Prostate gland (tissue), 2 donors: Measurements from ENCODE around the gene TPH1. TPM values are rescaled to one million over a fixed set of nuclear protein-coding genes. Genes with fewer than 3 reads are reported as not detected.

Source experiments
- DNase-seq: peaks from one replicate; pipeline ENCODE4 v3.0.0-alpha.2; 2019; ENCODE audit warnings: low spot score
- H3K27ac ChIP-seq, 2 donors: fragments of 200-600 bp; sonication (generic); 2 replicates each; pipeline ENCODE4 v1.5.1; 2017 to 2019
- H3K27me3 ChIP-seq: fragments of 200-600 bp; sonication (generic); replicated peaks from 2 replicates; pipeline ENCODE4 v1.5.1; 2019; ENCODE audit not compliant: insufficient read depth
- H3K36me3 ChIP-seq, 2 donors: fragments of 200-600 bp; sonication (generic); 1 replicate in 1 of 2; 2 replicates in 1 of 2; pipeline versions ENCODE4 v1.5.1 to v1.8.1; 2017 to 2019
- H3K4me1 ChIP-seq: fragments of 200-600 bp; sonication (generic); replicated peaks from 2 replicates; pipeline ENCODE4 v1.5.1; 2019
- H3K4me3 ChIP-seq, 2 donors: fragments of 200-600 bp; sonication (generic); 2 replicates each; pipeline ENCODE4 v1.5.1; 2017 to 2019
- H3K9me3 ChIP-seq: fragments of 200-600 bp; sonication (generic); 2 replicates; pipeline ENCODE4 v1.5.1; 2017
- CTCF ChIP-seq, 4 experiments: fragments of 200-600 bp in 2 of 4; fragments of 450-650 bp in 2 of 4; sonication (generic) in 2 of 4; IDR thresholded peaks; 1 replicate in 3 of 4; 2 replicates in 1 of 4; pipeline ENCODE4 v1.5.1; 2016 to 2019; ENCODE audit warnings: antibody characterized with exemption in 4 of 4, mild to moderate bottlenecking in 2 of 4, moderate library complexity in 2 of 4
- POLR2A ChIP-seq: fragments of 450-650 bp; IDR thresholded peaks from one replicate; pipeline ENCODE4 v1.6.1; 2016; ENCODE audit warnings: antibody characterized with exemption, mild to moderate bottlenecking
- POLR2AphosphoS5 ChIP-seq: sonication (generic); formaldehyde crosslinking; IDR thresholded peaks from one replicate; pipeline ENCODE4 v1.6.1; 2017; ENCODE audit warnings: antibody characterized with exemption
- WGBS: methylation state at CpG from one replicate; pipeline ENCODE4 v1.1.5; 2018; 5-methylcytosine and 5-hydroxymethylcytosine counted together
- intact Hi-C: fragments of 100-400 bp; cut with DNase I; formaldehyde crosslinking; loops from one replicate; pipeline ENCODE4 v1.14.2; 2022
- total RNA-seq, 2 donors: library from RNA; depleted of rRNA; stranded (reverse); fragments of >200 nt; gene quantifications; one replicate each; pipeline ENCODE4 v1.1.0, GENCODE V29; 2016

The TPH1 gene
- total RNA-seq, 2 donors from 2014 or later, result 0.97 to 3.6 TPM

- intact Hi-C loops, result no loop called here
- WGBS, result 48% methylated on average over 4 of the region's 4 CpGs
- Histone ChIP-seq H3K36me3 (no peaks in the 10 kb centered on the region), H3K27me3 (no peaks in the 10 kb centered on the region), H3K4me1 (no peaks in the 10 kb centered on the region), H3K4me3 (no peak overlapping the region), H3K9me3 (no peaks in the 10 kb centered on the region), H3K27ac (no peak overlapping the region)
- no peak for DNase-seq
- TF ChIP-seq POLR2AphosphoS5 (peak; percentile 23), POLR2A (no peak), CTCF (IDR thresholded peaks at IDR 0.05) (no peak)
These were observed 25.1 kb upstream of the TPH1 start for GRCh38 chr11:18071098-18071705.

- H3K9me3 ChIP-seq, result no peaks in the 10 kb centered on the region
- intact Hi-C loops, result no loop called here
- no peak overlapping the region for H3K4me3 ChIP-seq
- no peak overlapping the region for H3K27ac ChIP-seq
- no peaks in the 10 kb centered on the region for H3K27me3 ChIP-seq
- no peak for DNase-seq
- TF ChIP-seq POLR2A, result no peak
- 98% methylated on average over 2 of the region's 2 CpGs for WGBS
- no peaks in the 10 kb centered on the region for H3K36me3 ChIP-seq
- H3K4me1 ChIP-seq, result peaks cover 2% of the 10 kb centered on the region
These were observed 21.3 kb upstream of the TPH1 start for GRCh38 chr11:18067372-18067771.

- Histone ChIP-seq H3K27ac (no peak overlapping the region), H3K9me3 (no peaks in the 10 kb centered on the region), H3K4me3 (no peak overlapping the region), H3K36me3 (no peaks in the 10 kb centered on the region), H3K4me1 (peaks cover 2% of the 10 kb centered on the region), H3K27me3 (no peaks in the 10 kb centered on the region)
- intact Hi-C loops, result no loop called here
- WGBS, result 100% methylated on average over 2 of the region's 2 CpGs
- no peak for TF ChIP-seq POLR2A
- no peak for TF ChIP-seq CTCF (IDR thresholded peaks at IDR 0.05)
- no peak for TF ChIP-seq POLR2AphosphoS5
- DNase-seq, result no peak
These were observed 20.6 kb upstream of the TPH1 start for GRCh38 chr11:18066626-18067025.

- intact Hi-C loops, result no loop called here
- Histone ChIP-seq H3K36me3 (no peaks in the 10 kb centered on the region), H3K4me3 (no peak overlapping the region), H3K27ac (no peak overlapping the region), H3K4me1 (peaks cover 2% of the 10 kb centered on the region), H3K9me3 (no peaks in the 10 kb centered on the region), H3K27me3 (no peaks in the 10 kb centered on the region)
- peak; percentile 59 for DNase-seq
- no peak for TF ChIP-seq POLR2A
- peak; percentile 78 for TF ChIP-seq POLR2AphosphoS5
- no peak for TF ChIP-seq CTCF (IDR thresholded peaks at IDR 0.05)
- 50% methylated on average over 8 of the region's 8 CpGs for WGBS
These were observed 19.5 kb upstream of the TPH1 start for GRCh38 chr11:18065572-18065971.

- TF ChIP-seq CTCF (IDR thresholded peaks at IDR 0.05) (no peak), POLR2A (no peak), POLR2AphosphoS5 (no peak)
- H3K27me3 ChIP-seq, result no peaks in the 10 kb centered on the region
- no peaks in the 10 kb centered on the region for H3K9me3 ChIP-seq
- H3K4me1 ChIP-seq, result peaks cover 2% of the 10 kb centered on the region
- H3K36me3 ChIP-seq, result no peaks in the 10 kb centered on the region
- intact Hi-C loops, result no loop called here
- 83% methylated on average over 7 of the region's 7 CpGs for WGBS
- H3K27ac ChIP-seq, result no peak overlapping the region
- H3K4me3 ChIP-seq, result no peak overlapping the region
- no peak for DNase-seq
These were observed 18.5 kb upstream of the TPH1 start for GRCh38 chr11:18064450-18065054.
